8988T (cell line): Measurements from ENCODE around the gene PPARGC1A.

ENCODE experiments used
- DNase-seq: peaks from one replicate; pipeline ENCODE4 v3.0.0; 2011

The PPARGC1A gene

DNA sequence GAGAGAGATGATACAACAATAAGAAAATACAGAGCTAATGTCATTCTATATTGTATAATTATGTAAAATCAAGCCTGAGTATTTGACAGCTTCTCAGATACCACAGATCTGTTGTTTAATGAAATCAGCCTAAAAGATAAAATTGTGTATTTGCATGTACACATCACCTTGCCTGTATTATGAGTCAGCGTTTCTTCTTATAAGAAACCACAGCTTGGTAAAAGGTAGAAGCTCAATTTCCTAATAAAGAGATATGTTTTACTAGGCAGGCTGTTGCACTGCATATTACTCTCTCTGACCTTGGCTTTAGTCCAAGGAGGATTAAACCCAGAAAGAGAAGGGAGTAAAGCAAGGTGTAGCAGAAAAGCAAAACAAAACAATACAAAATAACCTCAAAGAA, 121.3 kb downstream of the PPARGC1A start:
- DNase-seq: no peak

DNA sequence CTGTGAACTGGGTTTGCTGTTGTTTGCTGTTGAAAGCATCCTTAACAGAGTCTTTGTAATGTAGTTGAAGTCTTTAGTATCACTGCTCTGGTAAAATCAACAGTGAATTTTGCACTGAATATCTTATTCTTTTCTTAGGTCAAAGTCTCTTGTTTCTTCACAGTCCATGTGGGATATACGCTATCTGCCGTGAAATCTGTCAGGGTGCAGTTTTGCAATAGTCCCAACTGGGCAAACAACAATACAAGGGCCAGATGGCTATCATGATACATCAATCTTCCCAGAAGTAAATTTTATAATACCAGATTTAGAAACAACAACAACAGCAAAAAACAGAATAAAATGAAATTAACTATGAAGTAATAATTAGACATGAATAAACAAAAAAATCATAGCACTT, 123.5 kb downstream of the PPARGC1A start:
- DNase-seq: no peak

DNA sequence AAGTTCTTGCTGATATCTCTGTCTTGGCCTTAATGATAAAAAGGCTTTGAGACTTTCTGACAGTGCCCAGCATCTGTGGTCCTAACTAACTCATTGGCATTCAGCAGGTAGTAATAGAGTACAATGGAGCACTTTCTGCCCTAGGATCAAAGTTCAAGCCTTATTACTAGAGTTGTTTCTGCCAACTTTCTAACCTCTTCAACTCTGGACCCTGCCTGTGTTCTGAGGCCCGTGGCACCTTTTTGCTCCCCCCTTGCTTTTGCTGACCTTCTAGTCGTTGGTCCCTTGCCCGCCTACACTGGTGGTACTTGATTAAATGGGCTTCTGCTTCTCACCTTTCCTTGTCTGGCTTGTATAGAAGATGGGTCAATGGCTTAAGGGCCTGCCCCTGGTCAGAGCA, 126.3 kb downstream of the PPARGC1A start:
- no peak for DNase-seq

DNA sequence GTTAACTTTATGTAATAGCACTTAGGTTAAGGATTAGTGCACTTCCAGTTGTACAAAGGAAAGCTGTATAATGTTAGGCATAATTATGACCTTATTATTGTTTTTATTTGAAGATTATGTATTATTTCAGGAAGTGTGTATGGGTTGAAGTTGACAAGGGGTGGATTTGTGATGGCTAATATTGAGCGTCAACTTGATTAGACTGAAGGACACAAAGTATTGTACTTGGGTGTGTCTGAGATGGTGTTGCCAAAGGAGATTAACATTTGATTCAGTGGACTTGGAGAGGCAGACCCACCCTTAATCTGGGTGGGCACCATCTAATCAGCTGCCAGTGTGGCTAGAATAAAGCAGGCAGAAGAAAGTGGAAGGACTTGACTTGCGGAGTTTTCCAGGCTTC, 127.3 kb downstream of the PPARGC1A start:
- no peak for DNase-seq

DNA sequence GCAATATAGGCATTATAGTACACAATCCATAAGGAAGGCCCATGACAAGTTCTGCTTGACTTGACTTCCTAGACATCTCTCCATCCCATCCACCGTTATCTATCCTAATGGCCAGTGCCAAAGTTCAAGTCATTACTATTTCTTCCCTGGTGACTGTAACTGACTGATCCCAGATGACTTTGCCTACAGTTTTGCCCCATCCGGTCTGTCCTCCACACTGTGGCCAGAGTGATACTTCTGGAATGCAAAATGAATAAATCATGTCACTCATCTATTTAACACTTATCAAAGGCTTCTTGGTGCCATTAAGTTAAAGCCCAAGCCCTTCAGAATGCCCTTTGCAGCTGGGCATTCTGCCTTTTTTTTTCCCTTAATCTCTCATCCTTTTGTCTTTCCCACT, 130.8 kb downstream of the PPARGC1A start:
- no peak for DNase-seq

DNA sequence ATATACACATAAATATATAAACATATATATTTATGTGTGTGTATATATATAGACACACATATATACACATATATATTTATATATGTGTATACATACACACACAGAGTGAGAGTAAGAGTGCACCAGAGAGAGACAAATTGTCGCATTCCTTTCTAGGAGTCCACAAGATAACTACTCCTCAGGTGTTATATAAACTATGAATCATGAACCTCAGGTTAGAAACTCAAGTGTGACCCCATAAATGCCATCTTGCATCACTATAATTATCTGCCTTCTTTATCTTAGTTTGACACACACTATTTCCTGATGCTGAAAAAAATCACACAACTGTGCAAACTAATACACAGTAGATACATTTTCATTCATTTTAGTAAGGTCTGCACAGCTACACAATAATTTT, 135.2 kb downstream of the PPARGC1A start:
- no peak for DNase-seq

DNA sequence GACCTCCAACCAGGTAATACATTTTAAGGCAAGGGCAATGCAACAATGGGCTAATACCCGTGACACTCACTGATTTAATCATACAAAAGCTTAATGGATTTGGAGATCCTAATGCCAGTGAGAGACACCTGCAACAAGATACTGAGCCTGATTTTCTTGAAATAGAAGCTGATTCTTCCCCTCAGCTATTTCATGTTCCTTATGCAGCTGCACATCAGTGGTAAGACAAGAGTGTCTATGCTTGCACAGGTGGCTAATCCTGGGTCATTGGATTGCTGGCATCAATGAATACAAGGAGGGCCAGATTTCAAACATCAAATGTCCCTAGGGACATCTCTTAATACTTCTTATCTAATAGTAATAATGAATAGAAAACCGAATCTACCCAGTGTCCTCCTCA, 139.7 kb downstream of the PPARGC1A start:
- no peak for DNase-seq

DNA sequence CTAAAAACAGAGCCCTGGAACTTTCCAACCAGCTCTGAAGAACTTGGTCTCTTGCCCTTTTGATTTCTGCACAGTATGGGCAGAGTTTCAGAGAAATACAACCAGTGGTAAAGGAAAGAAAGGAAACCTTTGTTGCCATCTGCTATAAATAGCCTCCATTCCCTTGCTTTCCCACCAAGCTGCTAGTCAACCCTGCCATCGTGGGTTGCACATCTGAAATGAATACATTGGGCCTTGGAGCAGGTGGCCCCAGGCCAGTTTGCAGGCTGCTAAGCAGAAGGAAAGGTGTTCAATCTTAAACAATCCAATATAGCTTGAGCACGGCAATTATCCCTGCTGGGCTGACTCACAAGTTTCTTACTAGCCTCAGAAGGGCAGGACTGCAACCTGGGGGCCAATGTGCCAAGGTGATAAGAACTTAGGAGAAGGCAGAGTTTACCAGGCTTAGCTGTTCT, 142.5 kb downstream of the PPARGC1A start:
- DNase-seq: no peak

DNA sequence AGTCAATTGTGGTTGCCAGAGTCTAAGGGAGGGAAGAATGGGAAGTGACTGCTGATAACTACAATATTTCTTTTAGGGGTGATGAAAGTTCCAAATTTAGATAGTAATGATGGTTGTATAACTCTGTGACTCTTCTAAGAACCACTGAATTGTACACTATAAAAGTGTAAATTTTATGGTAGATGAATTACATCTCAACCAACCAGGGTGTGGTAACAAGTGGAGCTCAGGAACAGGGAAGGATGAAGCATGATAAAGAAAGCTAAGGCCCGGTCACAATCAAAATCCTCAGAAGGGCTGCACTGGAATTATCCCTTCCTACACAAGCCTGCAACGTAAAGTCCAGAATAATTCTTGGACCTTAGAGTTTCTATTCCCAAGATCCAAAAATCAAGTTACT, 143.2 kb downstream of the PPARGC1A start:
- no peak for DNase-seq

DNA sequence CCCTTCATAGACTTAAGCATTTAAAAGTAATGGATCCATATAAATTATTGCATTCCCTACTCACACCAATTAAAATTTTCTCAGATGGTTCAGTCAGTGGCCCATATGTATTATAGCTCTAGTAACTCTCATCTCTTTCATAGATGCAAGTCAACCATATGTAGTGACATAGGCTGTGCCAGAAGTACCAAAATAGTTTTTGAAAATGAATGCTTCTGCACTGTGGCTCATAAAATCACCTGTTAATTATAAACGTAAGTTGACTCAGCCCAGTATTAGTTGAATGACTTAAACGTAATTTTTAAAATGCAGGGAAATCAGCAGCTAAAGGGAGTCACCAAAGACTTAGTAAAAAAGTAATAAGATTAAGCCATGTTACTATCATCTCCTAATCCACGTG, 143.8 kb downstream of the PPARGC1A start:
- DNase-seq: no peak

DNA sequence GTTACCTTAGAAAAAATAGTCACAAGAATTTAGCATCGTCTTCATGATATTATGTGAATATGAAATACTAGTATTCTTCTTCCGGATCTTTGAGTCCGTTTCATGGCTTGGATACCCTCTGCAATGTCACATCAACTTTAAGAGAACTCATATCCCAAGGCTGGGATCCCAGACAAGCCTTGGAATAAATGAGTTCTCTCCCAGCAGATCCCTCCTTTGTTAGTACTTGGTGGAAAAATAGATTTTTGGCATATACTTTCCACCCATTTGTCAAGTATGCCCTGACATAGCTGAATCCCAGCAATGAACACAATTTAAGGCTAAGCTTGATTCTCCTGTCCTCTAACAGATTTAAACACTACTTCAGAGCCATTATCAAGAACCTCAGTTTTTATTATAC, 144.5 kb downstream of the PPARGC1A start:
- DNase-seq: no peak
